ENCODE results near the gene IGLON5.

Gene IGLON5

DNA sequence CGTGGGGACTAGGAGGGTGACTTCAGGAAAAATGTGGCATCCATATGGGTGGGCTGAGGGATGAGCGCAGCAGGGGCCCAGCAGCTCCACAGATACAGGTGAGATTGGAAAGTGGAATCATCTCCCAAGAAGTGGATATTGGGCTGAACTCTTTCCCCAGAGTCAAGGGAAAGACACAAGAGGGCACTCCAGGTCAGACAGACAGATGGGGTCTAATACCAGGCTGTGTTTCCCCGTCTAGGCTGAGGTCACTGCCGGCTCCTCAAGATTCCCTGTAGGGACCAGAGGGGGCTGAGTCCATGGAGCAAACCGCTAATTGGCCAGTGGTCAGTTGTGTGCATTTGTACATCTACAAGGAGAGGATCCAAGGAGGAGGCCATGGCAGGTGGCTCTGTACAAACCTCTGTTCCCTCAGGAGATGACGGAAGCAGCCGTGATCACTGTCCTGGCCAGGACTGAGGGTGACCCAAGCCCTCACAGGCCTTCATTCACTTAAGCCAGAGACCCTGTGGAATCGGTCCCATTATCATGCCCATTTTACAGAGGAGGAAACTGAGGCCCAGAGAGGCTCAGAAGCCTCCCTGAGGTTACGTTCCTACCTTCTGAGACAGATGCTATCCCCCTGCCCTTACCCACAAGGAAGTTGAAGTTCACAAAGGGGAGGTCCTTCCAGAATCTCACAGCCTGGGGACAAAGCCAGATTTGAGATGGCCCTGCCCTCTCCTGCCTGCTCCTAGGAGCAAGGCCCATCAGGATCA is 14.9 kb upstream of the IGLON5 start:
- TF ChIP-seq, protein P1, sequence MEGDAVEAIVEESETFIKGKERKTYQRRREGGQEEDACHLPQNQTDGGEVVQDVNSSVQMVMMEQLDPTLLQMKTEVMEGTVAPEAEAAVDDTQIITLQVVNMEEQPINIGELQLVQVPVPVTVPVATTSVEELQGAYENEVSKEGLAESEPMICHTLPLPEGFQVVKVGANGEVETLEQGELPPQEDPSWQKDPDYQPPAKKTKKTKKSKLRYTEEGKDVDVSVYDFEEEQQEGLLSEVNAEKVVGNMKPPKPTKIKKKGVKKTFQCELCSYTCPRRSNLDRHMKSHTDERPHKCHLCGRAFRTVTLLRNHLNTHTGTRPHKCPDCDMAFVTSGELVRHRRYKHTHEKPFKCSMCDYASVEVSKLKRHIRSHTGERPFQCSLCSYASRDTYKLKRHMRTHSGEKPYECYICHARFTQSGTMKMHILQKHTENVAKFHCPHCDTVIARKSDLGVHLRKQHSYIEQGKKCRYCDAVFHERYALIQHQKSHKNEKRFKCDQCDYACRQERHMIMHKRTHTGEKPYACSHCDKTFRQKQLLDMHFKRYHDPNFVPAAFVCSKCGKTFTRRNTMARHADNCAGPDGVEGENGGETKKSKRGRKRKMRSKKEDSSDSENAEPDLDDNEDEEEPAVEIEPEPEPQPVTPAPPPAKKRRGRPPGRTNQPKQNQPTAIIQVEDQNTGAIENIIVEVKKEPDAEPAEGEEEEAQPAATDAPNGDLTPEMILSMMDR (IDR thresholded peaks at IDR 0.05; ENCODE audit: low read depth, low read length), result no peak
- TF ChIP-seq, protein P2, sequence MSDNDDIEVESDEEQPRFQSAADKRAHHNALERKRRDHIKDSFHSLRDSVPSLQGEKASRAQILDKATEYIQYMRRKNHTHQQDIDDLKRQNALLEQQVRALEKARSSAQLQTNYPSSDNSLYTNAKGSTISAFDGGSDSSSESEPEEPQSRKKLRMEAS (IDR thresholded peaks at IDR 0.05; ENCODE audit: low read depth, low read length), result no peak
- TF ChIP-seq MYC (IDR thresholded peaks at IDR 0.05; ENCODE audit: low read depth, low read length) (no peak), POLR2A (IDR thresholded peaks at IDR 0.05; ENCODE audit: extremely low read depth, insufficient read length) (no peak)
- no peak overlapping the region for H3K4me3 ChIP-seq (ENCODE audit: low read depth, low read length)
- peak; percentile 33 for DNase-seq (ENCODE audit: low read depth)

DNA sequence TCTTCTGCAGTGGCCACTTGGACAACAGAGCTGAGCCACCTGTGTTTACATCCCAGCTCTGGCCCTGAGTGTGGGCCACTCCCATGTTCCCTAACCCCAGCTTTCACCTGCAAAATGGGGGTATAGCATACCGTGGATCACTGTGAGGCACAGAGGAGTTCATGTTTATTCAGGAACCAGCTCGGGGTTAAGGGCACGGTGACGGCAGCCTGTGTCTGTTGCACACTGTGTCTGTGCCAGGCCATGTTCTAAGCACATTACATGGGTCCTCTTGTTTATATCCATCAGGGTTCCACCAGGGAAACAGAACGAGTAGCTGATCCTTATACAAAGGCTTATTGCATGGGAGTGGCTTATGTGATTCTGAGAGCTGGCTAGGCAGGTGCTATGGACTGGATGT is 14.0 kb upstream of the IGLON5 start:
- DNase-seq (ENCODE audit: low read depth), result no peak
- no peak for TF ChIP-seq MYC (IDR thresholded peaks at IDR 0.05; ENCODE audit: low read depth, low read length)
- TF ChIP-seq, protein P1 (IDR thresholded peaks at IDR 0.05; ENCODE audit: low read depth, low read length), result no peak
- TF ChIP-seq POLR2A (IDR thresholded peaks at IDR 0.05; ENCODE audit: extremely low read depth, insufficient read length), result no peak
- TF ChIP-seq, protein P2 (IDR thresholded peaks at IDR 0.05; ENCODE audit: low read depth, low read length), result no peak

DNA sequence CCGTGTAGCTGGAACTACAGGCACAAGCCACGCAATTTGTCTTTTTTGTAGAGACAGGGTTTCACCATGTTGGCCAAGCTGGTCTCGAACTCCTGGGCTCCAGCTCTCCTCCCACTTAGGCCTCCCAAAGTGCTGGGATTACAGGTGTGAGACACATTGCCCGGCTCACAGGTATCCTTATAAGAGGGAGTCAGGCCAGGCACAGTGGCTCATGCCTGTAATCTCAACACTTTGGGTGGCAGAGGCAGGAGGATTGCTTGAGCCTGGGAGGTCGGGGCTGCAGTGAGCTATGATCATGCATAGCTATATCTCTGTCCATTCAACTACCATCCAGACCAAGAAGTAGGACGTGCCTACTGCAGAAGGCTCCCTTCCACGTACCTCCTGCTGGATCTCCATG is 10.2 kb upstream of the IGLON5 start:
- DNase-seq (ENCODE audit: low read depth), result no peak
- TF ChIP-seq, protein P1 (IDR thresholded peaks at IDR 0.05; ENCODE audit: low read depth, low read length), result no peak
- TF ChIP-seq POLR2A (IDR thresholded peaks at IDR 0.05; ENCODE audit: extremely low read depth, insufficient read length), result no peak
- TF ChIP-seq, protein P2 (IDR thresholded peaks at IDR 0.05; ENCODE audit: low read depth, low read length), result no peak
- TF ChIP-seq MYC (IDR thresholded peaks at IDR 0.05; ENCODE audit: low read depth, low read length), result no peak
- no peak overlapping the region for H3K4me3 ChIP-seq (ENCODE audit: low read depth, low read length)

More for the DNA sequence above, 14.0 kb upstream of the IGLON5 start:
- H3K4me3 ChIP-seq (ENCODE audit: low read depth, low read length), result no peak overlapping the region

DNA sequence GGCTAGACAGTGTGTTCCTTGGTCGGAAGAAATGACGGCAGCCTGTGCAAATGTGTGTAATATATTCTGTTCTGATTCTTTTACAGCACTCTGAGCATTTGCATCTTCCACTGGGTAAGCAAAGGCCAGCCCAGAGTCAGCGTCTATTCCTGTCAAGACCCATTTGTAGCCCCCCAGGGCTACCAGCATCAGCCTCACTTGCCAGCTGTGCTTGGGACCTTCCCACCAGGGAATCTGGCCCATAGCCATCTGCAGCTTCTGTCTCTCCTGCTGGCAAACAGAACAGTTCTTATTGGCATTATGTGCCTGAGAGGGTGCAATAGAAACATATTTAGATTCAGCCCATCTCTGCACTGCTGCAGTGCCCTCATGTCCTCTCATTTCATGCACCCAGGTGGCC is 6.0 kb upstream of the IGLON5 start:
- TF ChIP-seq, protein P1 (IDR thresholded peaks at IDR 0.05; ENCODE audit: low read depth, low read length), result no peak
- no peak for TF ChIP-seq MYC (IDR thresholded peaks at IDR 0.05; ENCODE audit: low read depth, low read length)
- no peak for TF ChIP-seq POLR2A (IDR thresholded peaks at IDR 0.05; ENCODE audit: extremely low read depth, insufficient read length)
- TF ChIP-seq, protein P2 (IDR thresholded peaks at IDR 0.05; ENCODE audit: low read depth, low read length), result no peak
- DNase-seq (ENCODE audit: low read depth), result no peak
- no peak overlapping the region for H3K4me3 ChIP-seq (ENCODE audit: low read depth, low read length)

DNA sequence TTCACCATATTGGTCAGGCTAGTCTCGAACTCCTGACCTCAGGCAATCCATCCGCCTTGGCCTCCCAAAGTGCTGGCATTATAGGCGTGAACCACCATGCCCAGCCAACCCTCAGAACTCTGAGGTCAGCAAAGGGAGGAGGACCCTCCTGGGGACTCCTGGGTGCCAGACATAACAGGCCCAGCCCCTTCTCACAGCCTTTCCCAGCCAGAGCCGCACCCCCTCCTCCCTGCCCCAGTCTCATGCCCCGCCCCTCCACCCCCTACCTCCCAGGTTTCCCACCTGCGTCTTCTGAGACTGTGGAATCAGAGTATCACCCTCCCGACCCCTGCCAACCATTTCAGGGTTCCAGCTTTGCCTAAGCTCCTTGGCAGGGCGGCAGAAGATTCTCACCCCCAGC is 5.2 kb downstream of the IGLON5 start:
- no peak overlapping the region for H3K4me3 ChIP-seq (ENCODE audit: low read depth, low read length)
- no peak for DNase-seq (ENCODE audit: low read depth)
- TF ChIP-seq POLR2A (IDR thresholded peaks at IDR 0.05; ENCODE audit: extremely low read depth, insufficient read length) (no peak), MYC (IDR thresholded peaks at IDR 0.05; ENCODE audit: low read depth, low read length) (no peak)
- TF ChIP-seq, protein P2 (IDR thresholded peaks at IDR 0.05; ENCODE audit: low read depth, low read length), result no peak
- TF ChIP-seq, protein P1 (IDR thresholded peaks at IDR 0.05; ENCODE audit: low read depth, low read length), result no peak

Measured in NB4 (cell line).